Neutrophil (primary cell): ENCODE measurements around the gene CNTNAP4.

Experiments
- H3K27ac ChIP-seq: fragments of 200-600 bp; sonication (generic); 2 replicates; pipeline ENCODE4 v1.5.1; 2016; ENCODE audit warnings: mild to moderate bottlenecking, moderate library complexity
- H3K27me3 ChIP-seq: fragments of 200-600 bp; sonication (generic); 2 replicates; pipeline ENCODE4 v1.6.0; 2016; ENCODE audit warnings: mild to moderate bottlenecking
- H3K36me3 ChIP-seq: fragments of 200-600 bp; sonication (generic); 2 replicates; pipeline ENCODE4 v1.5.1; 2017
- H3K4me1 ChIP-seq, 2 experiments: fragments of 200-600 bp in 1 of 2; sonication (generic) in 1 of 2; 1 replicate in 1 of 2; 2 replicates in 1 of 2; pipeline versions ENCODE4 v1.5.1 to v1.6.1; 2013 to 2016; ENCODE audit warnings: low read depth in 1 of 2, low read length in 1 of 2, mild to moderate bottlenecking in 1 of 2, moderate library complexity in 1 of 2; ENCODE audit not compliant: control insufficient read depth in 1 of 2, insufficient read depth in 1 of 2
- H3K4me3 ChIP-seq, 2 experiments: fragments of 200-600 bp in 1 of 2; sonication (generic) in 1 of 2; 1 replicate in 1 of 2; 2 replicates in 1 of 2; pipeline ENCODE4 v1.5.1; 2013 to 2016; ENCODE audit warnings: low read depth in 1 of 2, low read length in 1 of 2, mild to moderate bottlenecking in 1 of 2, moderate library complexity in 1 of 2
- H3K9me3 ChIP-seq: fragments of 200-600 bp; sonication (generic); 2 replicates; pipeline ENCODE4 v1.5.1; 2016
- TF ChIP-seq, protein P1 (sequence below): fragments of 200-600 bp; sonication (generic); IDR thresholded peaks from 2 replicates; pipeline ENCODE4 v1.5.1; 2016; ENCODE audit warnings: antibody characterized with exemption

The CNTNAP4 gene

GRCh38 chr16:76376988-76377387 lies 99.8 kb downstream of the CNTNAP4 start:
- Histone ChIP-seq H3K27ac (no peak overlapping the region), H3K4me3 (no peak overlapping the region), H3K36me3 (no peaks in the 10 kb centered on the region), H3K4me1 (no peaks in the 10 kb centered on the region), H3K27me3 (no peaks in the 10 kb centered on the region), H3K9me3 (no peaks in the 10 kb centered on the region)
- TF ChIP-seq, protein P1, sequence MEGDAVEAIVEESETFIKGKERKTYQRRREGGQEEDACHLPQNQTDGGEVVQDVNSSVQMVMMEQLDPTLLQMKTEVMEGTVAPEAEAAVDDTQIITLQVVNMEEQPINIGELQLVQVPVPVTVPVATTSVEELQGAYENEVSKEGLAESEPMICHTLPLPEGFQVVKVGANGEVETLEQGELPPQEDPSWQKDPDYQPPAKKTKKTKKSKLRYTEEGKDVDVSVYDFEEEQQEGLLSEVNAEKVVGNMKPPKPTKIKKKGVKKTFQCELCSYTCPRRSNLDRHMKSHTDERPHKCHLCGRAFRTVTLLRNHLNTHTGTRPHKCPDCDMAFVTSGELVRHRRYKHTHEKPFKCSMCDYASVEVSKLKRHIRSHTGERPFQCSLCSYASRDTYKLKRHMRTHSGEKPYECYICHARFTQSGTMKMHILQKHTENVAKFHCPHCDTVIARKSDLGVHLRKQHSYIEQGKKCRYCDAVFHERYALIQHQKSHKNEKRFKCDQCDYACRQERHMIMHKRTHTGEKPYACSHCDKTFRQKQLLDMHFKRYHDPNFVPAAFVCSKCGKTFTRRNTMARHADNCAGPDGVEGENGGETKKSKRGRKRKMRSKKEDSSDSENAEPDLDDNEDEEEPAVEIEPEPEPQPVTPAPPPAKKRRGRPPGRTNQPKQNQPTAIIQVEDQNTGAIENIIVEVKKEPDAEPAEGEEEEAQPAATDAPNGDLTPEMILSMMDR = no peak

DNA sequence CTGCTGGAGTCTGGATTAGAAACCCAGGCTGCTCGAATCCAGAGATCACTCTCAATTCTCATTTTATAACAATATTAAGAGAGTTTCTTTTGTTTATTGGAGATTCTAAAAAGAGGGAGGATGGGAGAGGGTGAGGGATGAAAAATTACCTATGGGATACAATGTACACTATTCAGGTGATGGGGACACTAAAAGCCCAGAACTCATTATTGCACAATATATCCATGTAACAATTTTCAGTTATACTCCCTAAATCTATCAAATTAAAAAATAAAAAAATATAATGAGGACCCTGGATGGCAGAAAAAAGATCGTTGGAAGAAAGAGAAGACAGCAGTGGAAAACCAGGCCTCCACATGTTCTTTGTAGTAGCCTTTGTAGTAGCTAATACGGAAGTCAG lies 100.8 kb downstream of the CNTNAP4 start:
- no peaks in the 10 kb centered on the region for H3K4me1 ChIP-seq
- TF ChIP-seq, protein P1 = no peak
- no peaks in the 10 kb centered on the region for H3K36me3 ChIP-seq
- no peaks in the 10 kb centered on the region for H3K27me3 ChIP-seq
- H3K9me3 ChIP-seq = no peaks in the 10 kb centered on the region
- H3K27ac ChIP-seq = no peak overlapping the region
- no peak overlapping the region for H3K4me3 ChIP-seq

- Histone ChIP-seq H3K9me3 (no peaks in the 10 kb centered on the region), H3K4me1 (no peaks in the 10 kb centered on the region), H3K36me3 (no peaks in the 10 kb centered on the region), H3K27ac (no peak overlapping the region), H3K4me3 (no peak overlapping the region), H3K27me3 (no peaks in the 10 kb centered on the region)
- TF ChIP-seq, protein P1 = no peak
Measured at GRCh38 chr16:76381096-76381495, 103.9 kb downstream of the CNTNAP4 start.

DNA sequence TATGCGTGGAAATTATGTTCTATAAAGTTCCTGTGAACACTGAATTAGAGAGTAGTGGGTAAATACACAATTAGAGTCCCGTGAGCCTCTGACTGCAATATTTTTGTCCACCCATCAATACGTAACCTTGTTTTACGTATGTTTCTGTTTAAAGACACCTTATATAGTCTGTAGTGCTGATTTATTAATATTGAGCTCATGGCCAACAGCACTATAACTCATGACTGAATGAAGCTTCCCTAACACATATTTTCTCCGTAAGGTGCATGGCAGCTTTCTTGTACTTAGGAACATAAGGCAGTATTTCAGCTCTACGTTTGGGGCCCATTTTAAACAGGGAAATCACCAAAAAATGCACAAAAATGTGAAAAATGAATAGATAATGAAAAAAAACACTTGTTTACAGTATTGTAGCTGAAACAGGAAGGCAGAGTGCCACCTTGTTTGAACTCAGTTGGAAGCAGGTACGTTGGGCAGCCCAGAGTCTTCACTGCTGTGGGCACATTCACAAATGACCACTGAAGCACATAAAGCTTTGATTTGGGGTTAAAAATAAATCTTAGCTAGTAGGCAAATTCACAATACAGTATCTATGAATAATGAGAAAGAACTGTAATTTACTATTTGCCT lies 108.5 kb downstream of the CNTNAP4 start:
- no peaks in the 10 kb centered on the region for H3K36me3 ChIP-seq
- no peaks in the 10 kb centered on the region for H3K27me3 ChIP-seq
- TF ChIP-seq, protein P1 = no peak
- H3K4me1 ChIP-seq = no peaks in the 10 kb centered on the region
- no peak overlapping the region for H3K4me3 ChIP-seq
- H3K27ac ChIP-seq = no peak overlapping the region
- no peaks in the 10 kb centered on the region for H3K9me3 ChIP-seq

- TF ChIP-seq, protein P1 = no peak
- H3K36me3 ChIP-seq = no peaks in the 10 kb centered on the region
- no peak overlapping the region for H3K4me3 ChIP-seq
- H3K27ac ChIP-seq = no peak overlapping the region
- no peaks in the 10 kb centered on the region for H3K27me3 ChIP-seq
- no peaks in the 10 kb centered on the region for H3K9me3 ChIP-seq
- no peaks in the 10 kb centered on the region for H3K4me1 ChIP-seq
Measured at GRCh38 chr16:76386784-76387183, 109.6 kb downstream of the CNTNAP4 start.

DNA sequence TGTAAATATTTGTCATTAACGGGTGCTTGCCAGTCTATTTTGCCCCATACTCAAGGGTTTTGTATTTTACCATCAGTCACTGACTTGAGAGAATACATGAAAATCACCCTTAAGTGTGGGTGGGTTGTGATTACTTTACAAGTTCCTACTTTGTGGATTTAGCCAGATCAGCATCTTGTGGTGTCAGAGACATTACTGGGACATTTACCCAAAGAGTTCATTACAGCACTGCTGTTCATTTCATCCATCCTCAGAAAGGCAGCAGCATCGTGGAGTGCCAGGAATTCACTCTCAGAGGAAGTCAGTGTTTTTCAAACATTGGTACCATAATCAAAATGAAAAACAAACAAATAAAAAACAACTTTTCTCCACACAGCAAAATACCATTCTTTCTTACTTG lies 110.8 kb downstream of the CNTNAP4 start:
- TF ChIP-seq, protein P1 = no peak
- no peak overlapping the region for H3K4me3 ChIP-seq
- H3K27me3 ChIP-seq = no peaks in the 10 kb centered on the region
- H3K4me1 ChIP-seq = no peaks in the 10 kb centered on the region
- no peak overlapping the region for H3K27ac ChIP-seq
- H3K9me3 ChIP-seq = no peaks in the 10 kb centered on the region
- no peaks in the 10 kb centered on the region for H3K36me3 ChIP-seq
